A673 (cell line): ENCODE results near the gene OPTC. TPM values are rescaled to one million over a fixed set of nuclear protein-coding genes. Genes with fewer than 3 reads are reported as not detected.

ENCODE experiments used
- BruUV-seq: library from RNA; stranded (reverse); fragments of 400-500 nt; replicated peaks from 2 replicates; lab custom pipeline; 2021; lab: Mats Ljungman, UMichigan
- CTCF ChIA-PET: fragments of 300-600 bp; sonication (Branson Sonifier 250); formaldehyde crosslinking; loops from one replicate; lab custom pipeline; 2022; ENCODE audit warnings: antibody characterized with exemption; lab: Charles Lee
- POLR2A ChIA-PET: fragments of 300-600 bp; sonication (Branson Sonifier 250); formaldehyde crosslinking; loops from one replicate; lab custom pipeline; 2022; ENCODE audit warnings: antibody characterized with exemption; ENCODE audit not compliant: low non-redundant PET; lab: Charles Lee
- DNase-seq: peaks from one replicate; pipeline ENCODE4 v3.0.0-alpha.2; 2015; ENCODE audit warnings: low spot score
- H3K27ac ChIP-seq: fragments of 200-600 bp; sonication (generic); 2 replicates; pipeline ENCODE4 v1.5.1; 2016; ENCODE audit warnings: mixed run types, low read depth, mild to moderate bottlenecking, mixed read lengths, antibody characterized with exemption, low read length; ENCODE audit not compliant: poor library complexity, severe bottlenecking
- H3K27me3 ChIP-seq: fragments of 200-600 bp; sonication (generic); replicated peaks from 2 replicates; pipeline ENCODE4 v1.6.1; 2017; ENCODE audit warnings: mixed run types, low read depth, mild to moderate bottlenecking, mixed read lengths, antibody characterized with exemption, low read length; ENCODE audit not compliant: insufficient read depth, poor library complexity
- H3K36me3 ChIP-seq: fragments of 200-600 bp; sonication (generic); 2 replicates; pipeline ENCODE4 v1.6.1; 2016; ENCODE audit warnings: mixed run types, mild to moderate bottlenecking, mixed read lengths, antibody characterized with exemption, low read length; ENCODE audit not compliant: insufficient read depth, poor library complexity, severe bottlenecking
- H3K4me1 ChIP-seq: fragments of 200-600 bp; sonication (generic); 2 replicates; pipeline ENCODE4 v1.6.1; 2017; ENCODE audit warnings: mixed run types, mild to moderate bottlenecking, mixed read lengths, antibody characterized with exemption, low read length; ENCODE audit not compliant: insufficient read depth, poor library complexity, severe bottlenecking
- H3K4me3 ChIP-seq: fragments of 200-600 bp; sonication (generic); 2 replicates; pipeline ENCODE4 v1.5.1; 2016; ENCODE audit warnings: low read depth, mixed run types, mild to moderate bottlenecking, mixed read lengths, low read length; ENCODE audit not compliant: poor library complexity, severe bottlenecking
- H3K9me3 ChIP-seq: fragments of 200-600 bp; sonication (generic); 2 replicates; pipeline ENCODE4 v1.6.1; 2016; ENCODE audit warnings: mixed run types, low read depth, mild to moderate bottlenecking, mixed read lengths, antibody characterized with exemption, low read length; ENCODE audit not compliant: poor library complexity, severe bottlenecking
- EZH2 ChIP-seq: fragments of 200-600 bp; sonication (generic); IDR thresholded peaks from 2 replicates; pipeline ENCODE4 v1.6.1; 2017; ENCODE audit warnings: borderline replicate concordance, low read depth, mild to moderate bottlenecking, mixed read lengths, antibody characterized with exemption, low read length; ENCODE audit not compliant: poor library complexity, severe bottlenecking
- intact Hi-C: fragments of 100-400 bp; cut with micrococcal nuclease; formaldehyde crosslinking; loops from one replicate; pipeline ENCODE4 v1.10.0; 2022; ENCODE audit not compliant: unreplicated experiment
- total RNA-seq: library from RNA; stranded (reverse); gene quantifications from 2 replicates; pipeline ENCODE4 v1.2.3, GENCODE V29; 2021
- TF ChIP-seq, protein P1 (sequence below): fragments of 300-800, 200-600 bp; sonication (generic); conservative IDR thresholded peaks from 2 replicates; pipeline ENCODE4 v1.5.1; 2017; ENCODE audit warnings: low read depth, mild to moderate bottlenecking, antibody characterized with exemption, low read length, moderate library complexity, mixed read lengths

The OPTC gene
- total RNA-seq, 1 experiment from 2014 or later: not detected

DNA sequence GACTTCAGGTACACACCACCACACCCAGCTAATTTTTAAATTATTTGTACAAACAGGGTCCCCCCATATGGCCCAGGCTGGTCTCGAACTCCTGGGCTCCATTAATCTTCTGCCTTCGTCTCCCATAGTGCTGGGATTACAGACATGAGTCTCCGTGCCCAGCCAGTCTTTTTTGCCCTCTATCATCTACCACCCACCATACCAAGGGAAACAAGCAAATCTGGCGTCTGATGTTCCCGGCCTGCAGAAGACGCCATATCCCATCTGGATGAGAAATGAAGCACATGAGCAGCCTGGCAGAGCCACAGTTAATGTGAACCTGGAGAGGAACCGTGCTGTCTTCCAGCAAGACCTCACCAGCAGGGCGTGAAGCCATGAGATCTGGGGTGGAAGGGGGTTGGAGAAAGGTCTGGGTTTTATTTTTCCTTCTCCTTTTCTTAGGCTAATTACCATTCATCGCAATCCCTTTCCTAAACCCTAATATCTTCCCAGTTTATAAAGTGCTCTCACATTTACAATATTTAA, 20.1 kb upstream of the OPTC start:
- no peaks in the 10 kb centered on the region for H3K27me3 ChIP-seq

DNA sequence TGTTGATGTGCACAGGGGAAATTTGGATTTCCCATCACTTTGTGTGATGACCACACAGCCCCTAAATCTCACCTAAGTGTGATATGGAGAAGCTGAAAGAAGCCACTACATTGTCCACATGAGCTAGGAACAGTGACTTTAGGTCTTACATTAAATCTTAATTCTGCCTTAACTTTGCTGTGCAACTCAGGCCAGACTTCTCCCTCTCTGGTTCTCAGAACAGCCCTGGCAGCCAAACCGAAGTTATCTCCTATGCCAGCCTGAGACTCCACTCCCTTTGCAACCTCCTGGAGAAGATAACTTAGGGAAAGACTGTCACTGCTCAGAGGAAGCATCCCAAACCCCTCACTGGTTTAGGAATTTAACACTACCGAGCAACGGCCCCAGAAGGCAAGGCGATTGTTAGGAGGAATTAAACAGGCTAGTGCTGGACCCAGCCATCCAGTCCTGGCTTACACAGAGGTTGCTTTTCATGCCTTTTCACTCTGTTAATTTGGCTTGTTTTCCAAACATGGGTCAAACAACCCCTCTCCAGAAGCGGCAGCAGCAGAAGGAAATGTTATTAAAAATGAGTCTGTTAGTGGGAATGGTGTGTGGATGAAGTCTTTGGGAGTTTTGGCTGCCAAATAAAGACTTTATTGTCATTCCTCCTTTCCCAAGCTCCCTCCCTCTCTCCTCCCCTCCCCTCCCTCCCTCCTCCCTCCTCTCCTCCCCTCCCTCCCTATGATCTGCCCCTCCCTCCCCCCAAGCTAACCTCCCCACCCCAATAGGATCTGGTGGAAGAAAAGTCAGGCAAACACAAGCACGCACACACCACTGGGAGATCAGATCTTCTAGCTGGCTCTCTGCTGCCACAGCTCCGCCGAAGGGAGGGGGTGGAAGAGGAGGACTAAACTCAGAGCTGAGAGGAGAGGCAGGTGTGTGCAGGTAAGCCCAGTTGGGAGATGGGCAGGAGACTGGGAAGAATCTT, 18.7 kb upstream of the OPTC start, which contains the start of gene PRELP:
TSS of gene PRELP (plus strand) at position 795 of the 970 bp plus-strand sequence. CDS start 7,379 bp downstream, outside the sequence.
- Histone ChIP-seq H3K27ac (no peak within 1 kb of the TSS), H3K27me3 (no peaks in the 10 kb centered on the region), H3K4me3 (no peak within 1 kb of the TSS), H3K9me3 (no peaks in the 10 kb centered on the region), H3K36me3 (no peaks in the 10 kb centered on the region), H3K4me1 (no peaks in the 10 kb centered on the region)
- BruUV-seq: no TSS peak
- no peak for TF ChIP-seq EZH2
- TF ChIP-seq, protein P1, sequence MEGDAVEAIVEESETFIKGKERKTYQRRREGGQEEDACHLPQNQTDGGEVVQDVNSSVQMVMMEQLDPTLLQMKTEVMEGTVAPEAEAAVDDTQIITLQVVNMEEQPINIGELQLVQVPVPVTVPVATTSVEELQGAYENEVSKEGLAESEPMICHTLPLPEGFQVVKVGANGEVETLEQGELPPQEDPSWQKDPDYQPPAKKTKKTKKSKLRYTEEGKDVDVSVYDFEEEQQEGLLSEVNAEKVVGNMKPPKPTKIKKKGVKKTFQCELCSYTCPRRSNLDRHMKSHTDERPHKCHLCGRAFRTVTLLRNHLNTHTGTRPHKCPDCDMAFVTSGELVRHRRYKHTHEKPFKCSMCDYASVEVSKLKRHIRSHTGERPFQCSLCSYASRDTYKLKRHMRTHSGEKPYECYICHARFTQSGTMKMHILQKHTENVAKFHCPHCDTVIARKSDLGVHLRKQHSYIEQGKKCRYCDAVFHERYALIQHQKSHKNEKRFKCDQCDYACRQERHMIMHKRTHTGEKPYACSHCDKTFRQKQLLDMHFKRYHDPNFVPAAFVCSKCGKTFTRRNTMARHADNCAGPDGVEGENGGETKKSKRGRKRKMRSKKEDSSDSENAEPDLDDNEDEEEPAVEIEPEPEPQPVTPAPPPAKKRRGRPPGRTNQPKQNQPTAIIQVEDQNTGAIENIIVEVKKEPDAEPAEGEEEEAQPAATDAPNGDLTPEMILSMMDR: no peak
- ChIA-PET POLR2A (interaction anchor here (0.5 kb wide), 1 partner anchor 45 kb away, joined by 7 read pairs; no protein-coding TSS in a partner anchor), CTCF (interaction anchor here (1.1 kb wide), 1 partner anchor 208 kb away, joined by 4 read pairs; no protein-coding TSS in a partner anchor)
- intact Hi-C loops: no loop called here
- DNase-seq: no peak

More for the DNA sequence above, 20.1 kb upstream of the OPTC start:
- intact Hi-C loops: no loop called here
- DNase-seq: no peak
- Histone ChIP-seq H3K4me3 (no peak overlapping the region), H3K9me3 (no peaks in the 10 kb centered on the region), H3K4me1 (no peaks in the 10 kb centered on the region), H3K36me3 (no peaks in the 10 kb centered on the region), H3K27ac (no peak overlapping the region)
- TF ChIP-seq, protein P1: no peak
- TF ChIP-seq EZH2: no peak
- no TSS peak for BruUV-seq
- CTCF ChIA-PET: no interaction called here
- POLR2A ChIA-PET: interaction anchor here (0.6 kb wide), 1 partner anchor 813 kb away, joined by 3 read pairs; no protein-coding TSS in a partner anchor

DNA sequence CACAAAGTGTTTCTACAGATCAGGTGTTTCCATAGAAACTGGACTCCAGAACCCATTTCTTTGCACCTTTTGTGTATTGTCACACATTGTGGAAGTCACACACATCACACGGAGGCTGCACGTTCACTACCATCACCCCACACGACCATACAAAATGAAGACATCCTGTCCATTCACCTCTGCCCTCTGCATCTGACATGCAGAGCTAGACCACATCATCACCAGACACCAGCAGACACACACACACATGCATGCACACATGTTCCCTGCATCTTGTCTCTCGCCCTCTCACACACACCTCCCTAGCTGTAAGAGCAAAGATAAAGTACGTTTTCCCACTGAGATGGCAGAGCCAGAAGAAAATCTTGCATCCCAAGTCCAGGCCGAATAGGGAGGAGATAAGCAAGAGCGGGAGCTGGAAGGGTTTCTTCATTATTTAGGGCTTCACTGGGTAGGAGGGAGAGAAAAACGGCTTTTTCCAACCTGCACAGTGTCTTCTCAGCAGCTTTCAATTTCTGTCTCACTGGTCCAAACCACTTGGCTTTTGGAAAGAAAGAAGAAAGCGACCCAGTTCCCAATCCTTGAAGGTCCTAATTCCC, 17.6 kb upstream of the OPTC start:
- Histone ChIP-seq H3K4me1 (no peaks in the 10 kb centered on the region), H3K27ac (no peak overlapping the region), H3K4me3 (no peak overlapping the region), H3K27me3 (no peaks in the 10 kb centered on the region), H3K36me3 (no peaks in the 10 kb centered on the region), H3K9me3 (no peaks in the 10 kb centered on the region)
- CTCF ChIA-PET: interaction anchor here (0.6 to 1.1 kb wide), 2 partner anchors 13 to 209 kb away, joined by 4 to 5 read pairs; no protein-coding TSS in a partner anchor
- POLR2A ChIA-PET: no interaction called here
- intact Hi-C loops: no loop called here
- BruUV-seq: no TSS peak
- DNase-seq: no peak
- no peak for TF ChIP-seq EZH2
- TF ChIP-seq, protein P1: no peak
